SK-N-SH (cell line): ENCODE data around the gene FAM107B.

Source experiments
- EP300 ChIP-seq, 2 experiments: IDR thresholded peaks; 2 replicates each; pipeline versions ENCODE4 v1.4.0 to v1.6.1; 2012; ENCODE audit warnings: borderline replicate concordance in 1 of 2, low read depth in 1 of 2, low read length in 1 of 2
- FOXJ3 ChIP-seq: sonication (generic); formaldehyde crosslinking; IDR thresholded peaks from 2 replicates; pipeline ENCODE4 v1.5.1; 2020; ENCODE audit warnings: mild to moderate bottlenecking, missing genetic modification reagents
- TEAD4 ChIP-seq: IDR thresholded peaks from 2 replicates; pipeline ENCODE4 v1.4.0; 2012; ENCODE audit warnings: mild to moderate bottlenecking, borderline replicate concordance; ENCODE audit not compliant: insufficient read depth
- TF ChIP-seq, protein P1 (sequence below): fragments of 200-600 bp; sonication (generic); IDR thresholded peaks from 2 replicates; pipeline ENCODE4 v1.6.1; 2017; ENCODE audit warnings: antibody characterized with exemption, mild to moderate bottlenecking, moderate library complexity

DNA sequence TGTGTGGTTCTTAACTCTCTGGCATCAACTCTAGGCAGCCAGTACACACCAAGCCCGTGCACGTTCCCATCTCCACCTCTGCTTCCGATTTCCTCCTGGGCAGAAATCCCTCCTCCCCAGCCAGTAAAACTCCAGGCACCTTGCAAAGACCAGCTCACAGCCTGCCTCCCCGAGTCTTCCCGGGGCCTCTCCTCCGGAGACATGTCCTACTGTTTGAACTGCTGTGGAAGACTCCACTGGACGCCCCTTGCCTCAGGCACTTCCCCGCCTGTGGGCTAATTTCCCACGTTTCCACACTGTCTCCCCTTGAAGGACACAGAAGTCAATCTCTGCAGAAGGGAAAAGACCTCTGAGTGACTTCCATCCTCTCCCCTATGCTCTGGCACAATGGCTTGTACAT, 233.3 kb downstream of the FAM107B start:
- TF ChIP-seq, protein P1, sequence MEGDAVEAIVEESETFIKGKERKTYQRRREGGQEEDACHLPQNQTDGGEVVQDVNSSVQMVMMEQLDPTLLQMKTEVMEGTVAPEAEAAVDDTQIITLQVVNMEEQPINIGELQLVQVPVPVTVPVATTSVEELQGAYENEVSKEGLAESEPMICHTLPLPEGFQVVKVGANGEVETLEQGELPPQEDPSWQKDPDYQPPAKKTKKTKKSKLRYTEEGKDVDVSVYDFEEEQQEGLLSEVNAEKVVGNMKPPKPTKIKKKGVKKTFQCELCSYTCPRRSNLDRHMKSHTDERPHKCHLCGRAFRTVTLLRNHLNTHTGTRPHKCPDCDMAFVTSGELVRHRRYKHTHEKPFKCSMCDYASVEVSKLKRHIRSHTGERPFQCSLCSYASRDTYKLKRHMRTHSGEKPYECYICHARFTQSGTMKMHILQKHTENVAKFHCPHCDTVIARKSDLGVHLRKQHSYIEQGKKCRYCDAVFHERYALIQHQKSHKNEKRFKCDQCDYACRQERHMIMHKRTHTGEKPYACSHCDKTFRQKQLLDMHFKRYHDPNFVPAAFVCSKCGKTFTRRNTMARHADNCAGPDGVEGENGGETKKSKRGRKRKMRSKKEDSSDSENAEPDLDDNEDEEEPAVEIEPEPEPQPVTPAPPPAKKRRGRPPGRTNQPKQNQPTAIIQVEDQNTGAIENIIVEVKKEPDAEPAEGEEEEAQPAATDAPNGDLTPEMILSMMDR: no peak
- TF ChIP-seq FOXJ3 (CRISPR knock-in tag) (no peak), TEAD4 (no peak), EP300 (IDR thresholded peaks at IDR 0.05; ENCODE audit: borderline replicate concordance in 1 of 2, low read depth in 1 of 2, low read length in 1 of 2) (no peak)
